Measurements from ENCODE around the gene FARS2. TPM values are rescaled to one million over a fixed set of nuclear protein-coding genes. Genes with fewer than 3 reads are reported as not detected.

The FARS2 gene
- total and polyA plus RNA-seq, 2 donors (not counting 3 experiments of a cell fraction or from before 2014, with no cell fraction given) = 20.2 to 20.5 TPM

- H3K4me1 ChIP-seq (ENCODE audit: control insufficient read depth, extremely low read depth, insufficient read depth, low read length) = peaks cover 5% of the 10 kb centered on the region
- no peaks in the 10 kb centered on the region for H3K27me3 ChIP-seq (ENCODE audit: control insufficient read depth in 2 of 2, insufficient read depth in 2 of 2, low read length in 2 of 2)
- FAIRE-seq (no peak), DNase-seq (ENCODE audit: low read depth, low spot score) (no peak)
- no TSS peak for BruUV-seq (replicated peaks)
- no peaks in the 10 kb centered on the region for H3K9me1 ChIP-seq (replicated peaks; ENCODE audit: control insufficient read depth, extremely low read depth, insufficient read depth, low read length)
- POLR2A ChIA-PET = no interaction called here
- intact Hi-C loops (cut with micrococcal nuclease) (no loop called here), dilution Hi-C loops (cut with MboI; ENCODE audit: extremely low pct_ligation_motif_present, low sequenced_read_pairs) (no loop called here)
- no peaks in the 10 kb centered on the region for H3K9me3 ChIP-seq (replicated peaks; ENCODE audit: control insufficient read depth, insufficient read depth, low read length)
- peaks cover 4 to 5% of the 10 kb centered on the region in 2 experiments for H3K36me3 ChIP-seq (ENCODE audit: control insufficient read depth in 2 of 2, extremely low read depth in 1 of 2, insufficient read depth in 2 of 2, low read length in 2 of 2)
- H2AFZ ChIP-seq (ENCODE audit: low read depth, low read length) = no peak overlapping the region
- CTCF ChIA-PET = interaction anchor here (1.5 to 4.0 kb wide), 4 partner anchors 74 to 185 kb away, joined by 3 to 20 read pairs (median 7); no protein-coding TSS in a partner anchor
- no peaks in the 10 kb centered on the region for H4K20me1 ChIP-seq (replicated peaks; ENCODE audit: control insufficient read depth, extremely low read depth, insufficient read depth, low read length)
- H3K27ac ChIP-seq (ENCODE audit: insufficient read depth, low read depth, low read length) = no peak overlapping the region
- H3K9ac ChIP-seq (replicated peaks; ENCODE audit: extremely low read depth, insufficient read depth, low read length) = no peak overlapping the region
- H3K4me2 ChIP-seq (ENCODE audit: insufficient read depth, low read length) = no peak overlapping the region
- TF ChIP-seq POLR2AphosphoS5 (IDR thresholded peaks at IDR 0.05; ENCODE audit: insufficient read depth, low read depth, low read length) (no peak), GATA2 (IDR thresholded peaks at IDR 0.05; ENCODE audit: insufficient read depth, insufficient read length, low read depth, low read length) (no peak), MAX (IDR thresholded peaks at IDR 0.05; ENCODE audit: insufficient read depth, insufficient read length) (no peak)
- H3K4me3 ChIP-seq (replicated peaks in 1 of 3; ENCODE audit: insufficient read depth in 1 of 3, low read depth in 1 of 3, low read length in 3 of 3) = no peak overlapping the region
- no peaks in the 10 kb centered on the region for H3K79me2 ChIP-seq (ENCODE audit: control insufficient read depth, insufficient read depth, low read length)
Observed at GRCh38 chr6:5217356-5217755, 44.0 kb upstream of the FARS2 start.

- DNase-seq (ENCODE audit: low read depth, low spot score) = no peak
- FAIRE-seq = peak; percentile 55
- dilution Hi-C loops (cut with MboI; ENCODE audit: extremely low pct_ligation_motif_present, low sequenced_read_pairs) = no loop called here
- no peaks in the 10 kb centered on the region for H3K9me1 ChIP-seq (replicated peaks; ENCODE audit: control insufficient read depth, extremely low read depth, insufficient read depth, low read length)
- ChIA-PET CTCF (interaction anchor here (1.0 to 4.0 kb wide), 6 partner anchors 11 to 183 kb away, joined by 3 to 20 read pairs (median 4); no protein-coding TSS in a partner anchor), POLR2A (interaction anchor here (1.0 kb wide), 1 partner anchor 23 kb away, joined by 3 read pairs; no protein-coding TSS in a partner anchor)
- no peaks in the 10 kb centered on the region for H3K27me3 ChIP-seq (ENCODE audit: control insufficient read depth in 2 of 2, insufficient read depth in 2 of 2, low read length in 2 of 2)
- H3K36me3 ChIP-seq (ENCODE audit: control insufficient read depth in 2 of 2, extremely low read depth in 1 of 2, insufficient read depth in 2 of 2, low read length in 2 of 2) = peaks cover 2 to 4% of the 10 kb centered on the region in 2 experiments
- BruUV-seq (replicated peaks) = no TSS peak
- no peaks in the 10 kb centered on the region for H3K9me3 ChIP-seq (replicated peaks; ENCODE audit: control insufficient read depth, insufficient read depth, low read length)
- no peaks in the 10 kb centered on the region for H4K20me1 ChIP-seq (replicated peaks; ENCODE audit: control insufficient read depth, extremely low read depth, insufficient read depth, low read length)
- TF ChIP-seq MAX (IDR thresholded peaks at IDR 0.05; ENCODE audit: insufficient read depth, insufficient read length) = no peak
- TF ChIP-seq CTCF (IDR thresholded peaks at IDR 0.05; ENCODE audit: extremely low read depth in 1 of 2, insufficient read depth in 1 of 2, low read depth in 1 of 2, low read length in 2 of 2) = no peak
- no peak for TF ChIP-seq FOS (IDR thresholded peaks at IDR 0.05; ENCODE audit: borderline replicate concordance, insufficient read depth, low read length)
- no peak for TF ChIP-seq GATA2 (IDR thresholded peaks at IDR 0.05; ENCODE audit: insufficient read depth, insufficient read length, low read depth, low read length)
- TF ChIP-seq EZH2 (IDR thresholded peaks at IDR 0.05; ENCODE audit: borderline replicate concordance, low read depth, low read length, severe bottlenecking) = no peak
- TF ChIP-seq JUN (IDR thresholded peaks at IDR 0.05; ENCODE audit: borderline replicate concordance, insufficient read depth, insufficient read length, low read depth) = no peak
- TF ChIP-seq POLR2A (IDR thresholded peaks at IDR 0.05; ENCODE audit: low read depth, low read length) = no peak
- TF ChIP-seq MYC (IDR thresholded peaks at IDR 0.05; ENCODE audit: low read depth, low read length) = no peak
- no peak for TF ChIP-seq POLR2AphosphoS5 (IDR thresholded peaks at IDR 0.05; ENCODE audit: insufficient read depth, low read depth, low read length)
- no peak overlapping the region for H3K4me3 ChIP-seq (replicated peaks in 1 of 3; ENCODE audit: insufficient read depth in 1 of 3, low read depth in 1 of 3, low read length in 3 of 3)
- H3K4me2 ChIP-seq (ENCODE audit: insufficient read depth, low read length) = no peak overlapping the region
- no peak overlapping the region for H2AFZ ChIP-seq (ENCODE audit: low read depth, low read length)
- H3K27ac ChIP-seq (ENCODE audit: insufficient read depth, low read depth, low read length) = no peak overlapping the region
- intact Hi-C loops (cut with micrococcal nuclease) = no loop called here
- peaks cover 5% of the 10 kb centered on the region for H3K4me1 ChIP-seq (ENCODE audit: control insufficient read depth, extremely low read depth, insufficient read depth, low read length)
- H3K79me2 ChIP-seq (ENCODE audit: control insufficient read depth, insufficient read depth, low read length) = no peaks in the 10 kb centered on the region
- H3K9ac ChIP-seq (replicated peaks; ENCODE audit: extremely low read depth, insufficient read depth, low read length) = no peak overlapping the region
Observed at GRCh38 chr6:5219011-5219691, 42.2 kb upstream of the FARS2 start.
